Kidney epithelial cell (primary cell): ENCODE data around the gene CFAP45. TPM values are rescaled to one million over a fixed set of nuclear protein-coding genes. Genes with fewer than 3 reads are reported as not detected.
"Not testable (repeated sequence)": the region's sequence is repeated elsewhere in the genome, so short reads cannot be mapped to it uniquely, and the experiment has no call there.

Experiments
- DNase-seq: peaks from one replicate; pipeline ENCODE4 v3.0.0-alpha.2; 2010; ENCODE audit warnings: low read depth
- H3K27me3 ChIP-seq: 2 replicates; pipeline ENCODE4 v1.6.0; 2011; ENCODE audit warnings: low read length; ENCODE audit not compliant: control insufficient read depth, insufficient read depth
- H3K36me3 ChIP-seq: 2 replicates; pipeline ENCODE4 v1.5.1; 2011; ENCODE audit warnings: low read length; ENCODE audit not compliant: control insufficient read depth, insufficient read depth
- H3K4me3 ChIP-seq: 2 replicates; pipeline ENCODE4 v1.5.1; 2011; ENCODE audit warnings: low read depth, mild to moderate bottlenecking, control low read depth, low read length
- total RNA-seq: library from RNA; depleted of rRNA; stranded (reverse); fragments of >200 nt; gene quantifications from 2 replicates; pipeline ENCODE4 v1.2.3, GENCODE V29; 2015
- TF ChIP-seq, protein P1 (sequence below): IDR thresholded peaks from 2 replicates; pipeline ENCODE4 v1.5.1; 2011; ENCODE audit warnings: mild to moderate bottlenecking, moderate library complexity, low read length, control low read depth, inconsistent platforms; ENCODE audit not compliant: insufficient read depth, poor library complexity, severe bottlenecking

The CFAP45 gene
- total RNA-seq, 1 donor from 2014 or later = 2.0 TPM

DNA sequence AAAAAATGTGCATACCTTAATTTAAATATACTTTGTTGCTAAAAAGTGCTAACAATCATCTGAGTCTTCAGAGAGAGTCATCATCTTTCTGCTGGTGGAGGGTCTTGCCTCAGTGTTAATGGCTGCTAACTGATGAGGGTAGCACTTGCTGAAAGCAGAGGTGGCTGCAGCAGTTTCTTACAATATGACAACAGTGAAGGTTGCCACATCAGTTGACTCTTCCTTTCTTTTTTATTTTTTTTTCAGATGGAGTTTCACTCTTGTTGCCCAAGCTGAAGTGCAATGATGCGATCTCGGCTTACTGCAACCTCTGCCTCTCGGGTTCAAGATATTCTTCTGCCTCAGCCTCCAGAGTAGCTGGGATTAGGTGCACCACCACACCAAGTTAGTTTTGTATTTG lies 2.6 kb upstream of the CFAP45 start:
- no peaks in the 10 kb centered on the region for H3K27me3 ChIP-seq
- TF ChIP-seq, protein P1, sequence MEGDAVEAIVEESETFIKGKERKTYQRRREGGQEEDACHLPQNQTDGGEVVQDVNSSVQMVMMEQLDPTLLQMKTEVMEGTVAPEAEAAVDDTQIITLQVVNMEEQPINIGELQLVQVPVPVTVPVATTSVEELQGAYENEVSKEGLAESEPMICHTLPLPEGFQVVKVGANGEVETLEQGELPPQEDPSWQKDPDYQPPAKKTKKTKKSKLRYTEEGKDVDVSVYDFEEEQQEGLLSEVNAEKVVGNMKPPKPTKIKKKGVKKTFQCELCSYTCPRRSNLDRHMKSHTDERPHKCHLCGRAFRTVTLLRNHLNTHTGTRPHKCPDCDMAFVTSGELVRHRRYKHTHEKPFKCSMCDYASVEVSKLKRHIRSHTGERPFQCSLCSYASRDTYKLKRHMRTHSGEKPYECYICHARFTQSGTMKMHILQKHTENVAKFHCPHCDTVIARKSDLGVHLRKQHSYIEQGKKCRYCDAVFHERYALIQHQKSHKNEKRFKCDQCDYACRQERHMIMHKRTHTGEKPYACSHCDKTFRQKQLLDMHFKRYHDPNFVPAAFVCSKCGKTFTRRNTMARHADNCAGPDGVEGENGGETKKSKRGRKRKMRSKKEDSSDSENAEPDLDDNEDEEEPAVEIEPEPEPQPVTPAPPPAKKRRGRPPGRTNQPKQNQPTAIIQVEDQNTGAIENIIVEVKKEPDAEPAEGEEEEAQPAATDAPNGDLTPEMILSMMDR = no peak

GRCh38 chr1:159900755-159901360 lies 893 bp upstream of the CFAP45 start:
- H3K27me3 ChIP-seq = no peaks in the 10 kb centered on the region
- no peak overlapping the region for H3K4me3 ChIP-seq
- H3K36me3 ChIP-seq = no peaks in the 10 kb centered on the region
- DNase-seq = no peak
- TF ChIP-seq, protein P1 = no peak

More for the DNA sequence above, 2.6 kb upstream of the CFAP45 start:
- DNase-seq = no peak
- Histone ChIP-seq H3K36me3 (no peaks in the 10 kb centered on the region), H3K4me3 (no peak overlapping the region)

DNA sequence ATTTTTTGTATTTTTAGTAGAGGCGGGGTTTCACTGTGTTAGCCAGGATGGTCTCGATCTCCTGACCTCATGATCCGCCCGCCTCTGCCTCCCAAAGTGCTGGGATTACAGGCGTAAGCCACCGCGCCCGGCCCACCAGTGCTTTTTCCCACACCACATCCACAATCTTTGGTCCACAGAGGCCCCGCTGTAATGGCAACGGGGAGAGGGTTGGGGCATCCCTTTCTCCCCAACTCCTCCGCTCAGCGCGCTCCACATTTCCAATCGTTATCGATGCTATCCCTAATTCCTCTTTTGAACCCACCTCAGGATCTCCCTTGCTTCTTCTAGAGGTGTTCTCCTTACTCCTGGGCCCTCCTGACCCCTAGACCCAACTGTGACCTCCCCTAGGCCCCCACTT lies 331 bp downstream of the CFAP45 start:
- not testable (repeated sequence) for H3K4me3 ChIP-seq, DNase-seq, H3K27me3 ChIP-seq, H3K36me3 ChIP-seq

GRCh38 chr1:159898527-159898926 lies 1.4 kb downstream of the CFAP45 start:
- Histone ChIP-seq H3K27me3 (no peaks in the 10 kb centered on the region), H3K4me3 (no peak overlapping the region), H3K36me3 (no peaks in the 10 kb centered on the region)
- TF ChIP-seq, protein P1 = no peak
- DNase-seq = no peak

- H3K36me3 ChIP-seq = no peaks in the 10 kb centered on the region
- TF ChIP-seq, protein P1 = no peak
- DNase-seq = no peak
- H3K4me3 ChIP-seq = no peak overlapping the region
- H3K27me3 ChIP-seq = no peaks in the 10 kb centered on the region
Observed at GRCh38 chr1:159897962-159898361, 2.0 kb downstream of the CFAP45 start.

- H3K4me3 ChIP-seq = no peak overlapping the region
- H3K36me3 ChIP-seq = no peaks in the 10 kb centered on the region
- TF ChIP-seq, protein P1 = no peak
- no peak for DNase-seq
- H3K27me3 ChIP-seq = no peaks in the 10 kb centered on the region
Observed at GRCh38 chr1:159896546-159896930, 3.4 kb downstream of the CFAP45 start.
